WTC11 (cell line): ENCODE results near the gene SERPINA9. TPM values are rescaled to one million over a fixed set of nuclear protein-coding genes. Genes with fewer than 3 reads are reported as not detected.

Source experiments
- ATAC-seq: fragments of 200-7000 bp; cut with Tn5 transposase; 2 replicates; pipeline ENCODE4 v1.10.0; 2021; ENCODE audit warnings: mild to moderate bottlenecking, moderate library complexity
- CTCF ChIA-PET: fragments of 300-600 bp; sonication (Branson Sonifier 250); formaldehyde crosslinking; loops from one replicate; lab custom pipeline; 2021; ENCODE audit warnings: antibody characterized with exemption; lab: Charles Lee
- POLR2A ChIA-PET: fragments of 350-600 bp; sonication (Branson Sonifier 250); formaldehyde crosslinking; loops from one replicate; lab custom pipeline; 2021; ENCODE audit warnings: antibody characterized with exemption; lab: Charles Lee
- DNase-seq: peaks from one replicate; pipeline ENCODE4 v3.0.0; 2021; ENCODE audit warnings: low spot score
- H3K27ac Mint-ChIP-seq: 2 replicates; pipeline ENCODE4 v1.8.0; 2021; ENCODE audit warnings: mixed read lengths
- H3K27me3 Mint-ChIP-seq: 2 replicates; pipeline ENCODE4 v1.8.0; 2021; ENCODE audit warnings: low read depth, mild to moderate bottlenecking, moderate library complexity, mixed read lengths
- H3K36me3 Mint-ChIP-seq: 2 replicates; pipeline ENCODE4 v1.8.0; 2021; ENCODE audit warnings: mixed read lengths
- H3K4me1 Mint-ChIP-seq: 2 replicates; pipeline ENCODE4 v1.8.0; 2022; ENCODE audit warnings: mixed read lengths
- H3K4me3 Mint-ChIP-seq: 2 replicates; pipeline ENCODE4 v1.8.0; 2021; ENCODE audit warnings: mild to moderate bottlenecking, moderate library complexity, mixed read lengths
- H3K9me3 Mint-ChIP-seq: 2 replicates; pipeline ENCODE4 v1.8.0; 2021; ENCODE audit warnings: mixed read lengths
- AR ChIP-seq: fragments of 250-450 bp; sonication (Bioruptor Pico); IDR thresholded peaks from 2 replicates; pipeline ENCODE4 v1.9.0; 2021; ENCODE audit warnings: mild to moderate bottlenecking
- CBFB ChIP-seq: sonication (generic); formaldehyde crosslinking; IDR thresholded peaks from 2 replicates; pipeline ENCODE4 v1.8.1; 2022; ENCODE audit warnings: mild to moderate bottlenecking, low read depth, missing genetic modification reagents
- E2F1 ChIP-seq: sonication (generic); formaldehyde crosslinking; IDR thresholded peaks from 2 replicates; pipeline ENCODE4 v1.8.0; 2022; ENCODE audit warnings: mild to moderate bottlenecking, missing genetic modification reagents
- EMX1 ChIP-seq: fragments of 250-450 bp; sonication (Bioruptor Pico); IDR thresholded peaks from 2 replicates; pipeline ENCODE4 v1.8.0; 2021; ENCODE audit warnings: mild to moderate bottlenecking
- ERG ChIP-seq: fragments of 250-450 bp; sonication (Bioruptor Pico); IDR thresholded peaks from 2 replicates; pipeline ENCODE4 v1.8.0; 2021; ENCODE audit warnings: mild to moderate bottlenecking
- FOXP4 ChIP-seq: sonication (generic); formaldehyde crosslinking; IDR thresholded peaks from 2 replicates; pipeline ENCODE4 v1.8.0; 2022; ENCODE audit warnings: mild to moderate bottlenecking, missing genetic modification reagents
- GRHL2 ChIP-seq: fragments of 250-450 bp; sonication (Bioruptor Pico); IDR thresholded peaks from 2 replicates; pipeline ENCODE4 v1.8.0; 2022; ENCODE audit warnings: mild to moderate bottlenecking, moderate library complexity; ENCODE audit not compliant: insufficient replicate concordance, severe bottlenecking
- MYBL2 ChIP-seq: sonication (generic); formaldehyde crosslinking; IDR thresholded peaks from 2 replicates; pipeline ENCODE4 v1.8.1; 2023; ENCODE audit warnings: mild to moderate bottlenecking, moderate library complexity, missing genetic modification reagents
- NFE2L1 ChIP-seq: sonication (generic); formaldehyde crosslinking; IDR thresholded peaks from 2 replicates; pipeline ENCODE4 v1.8.1; 2023; ENCODE audit warnings: missing genetic modification reagents
- SP1 ChIP-seq: sonication (generic); formaldehyde crosslinking; conservative IDR thresholded peaks from 2 replicates; pipeline ENCODE4 v1.8.1; 2022; ENCODE audit warnings: missing genetic modification reagents
- ZNF263 ChIP-seq: sonication (generic); formaldehyde crosslinking; IDR thresholded peaks from 2 replicates; pipeline ENCODE4 v1.8.1; 2022; ENCODE audit warnings: low read depth, mild to moderate bottlenecking, moderate library complexity, missing genetic modification reagents
- ZNF423 ChIP-seq: fragments of 250-450 bp; sonication (Bioruptor Pico); IDR thresholded peaks from 2 replicates; pipeline ENCODE4 v2.1.2; 2022; ENCODE audit warnings: mild to moderate bottlenecking, moderate library complexity
- total RNA-seq: library from RNA; stranded (reverse); gene quantifications from 3 replicates; pipeline ENCODE4 v1.2.3, GENCODE V29; 2021
- TF ChIP-seq, protein P1 (sequence below): sonication (generic); formaldehyde crosslinking; IDR thresholded peaks from 2 replicates; pipeline ENCODE4 v1.8.0; 2023; ENCODE audit warnings: missing genetic modification reagents, mild to moderate bottlenecking, borderline replicate concordance
- TF ChIP-seq, protein P2 (sequence below): fragments of 250-450 bp; sonication (Bioruptor Pico); IDR thresholded peaks from 2 replicates; pipeline ENCODE4 v1.9.0; 2021; ENCODE audit warnings: mild to moderate bottlenecking, borderline replicate concordance
- TF ChIP-seq, protein P3 (sequence below): sonication (generic); formaldehyde crosslinking; IDR thresholded peaks from 2 replicates; pipeline ENCODE4 v1.8.1; 2023; ENCODE audit warnings: mild to moderate bottlenecking, moderate library complexity, missing genetic modification reagents

SERPINA9 gene
- total RNA-seq, 1 experiment from 2014 or later = not detected

DNA sequence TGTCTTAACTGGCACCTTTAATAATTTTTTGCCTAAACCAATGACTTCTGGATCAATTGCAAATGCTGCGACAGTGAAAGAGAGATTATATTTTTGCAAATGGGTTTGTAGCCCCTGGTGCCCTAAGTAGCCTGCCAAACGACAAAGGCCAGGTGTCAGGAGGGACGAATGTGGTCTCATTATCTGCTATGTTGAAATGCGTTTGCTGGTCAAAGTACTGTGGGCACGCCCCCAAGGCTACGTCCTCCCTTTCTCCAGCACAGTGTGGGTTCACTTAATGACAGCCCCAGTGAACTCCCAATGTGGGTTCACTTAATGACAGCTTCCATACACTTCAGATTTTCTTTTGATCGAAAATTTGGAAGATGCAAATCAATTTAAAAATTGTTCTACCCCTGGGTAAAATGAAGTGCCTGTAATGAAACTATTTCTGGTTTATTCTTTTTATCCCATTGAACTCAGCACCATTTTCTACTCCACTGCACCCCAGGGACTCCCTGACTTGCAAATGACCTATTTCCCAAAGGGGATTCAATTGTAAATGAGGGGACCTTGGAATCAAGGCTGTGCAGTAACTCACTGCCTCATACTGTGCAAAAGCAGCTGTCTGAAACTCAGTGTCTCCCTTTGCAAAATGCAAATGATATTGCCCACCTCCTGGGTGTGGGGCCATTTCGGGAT is 24.8 kb downstream of the SERPINA9 start:
- peaks cover 27% of the 10 kb centered on the region for H3K36me3 Mint-ChIP-seq
- POLR2A ChIA-PET = interaction anchor here (0.5 kb wide), 1 partner anchor 271 kb away, joined by 4 read pairs; no protein-coding TSS in a partner anchor
- ATAC-seq (peak; percentile 85), DNase-seq (peak; percentile 58)
- peaks cover 51% of the 10 kb centered on the region for H3K4me1 Mint-ChIP-seq
- peaks cover 7% of the 10 kb centered on the region for H3K27me3 Mint-ChIP-seq
- TF ChIP-seq EMX1 (CRISPR knock-in tag) (no peak), ZNF423 (CRISPR knock-in tag) (peak; percentile 72; the same call in 1 of the 2 replicates), CBFB (CRISPR knock-in tag) (no peak), NFE2L1 (CRISPR knock-in tag) (no peak), SP1 (CRISPR knock-in tag) (0 out of 2 replicates have a peak, but pooled peaks have one; percentile 25)
- CTCF ChIA-PET = interaction anchor here (0.9 to 4.3 kb wide), 3 partner anchors 18 to 98 kb away, joined by 3 to 33 read pairs (median 18); no protein-coding TSS in a partner anchor
- H3K27ac Mint-ChIP-seq = peak overlapping the region; percentile 65
- H3K4me3 Mint-ChIP-seq = peak overlapping the region; percentile 20
- peaks cover 32% of the 10 kb centered on the region for H3K9me3 Mint-ChIP-seq

DNA sequence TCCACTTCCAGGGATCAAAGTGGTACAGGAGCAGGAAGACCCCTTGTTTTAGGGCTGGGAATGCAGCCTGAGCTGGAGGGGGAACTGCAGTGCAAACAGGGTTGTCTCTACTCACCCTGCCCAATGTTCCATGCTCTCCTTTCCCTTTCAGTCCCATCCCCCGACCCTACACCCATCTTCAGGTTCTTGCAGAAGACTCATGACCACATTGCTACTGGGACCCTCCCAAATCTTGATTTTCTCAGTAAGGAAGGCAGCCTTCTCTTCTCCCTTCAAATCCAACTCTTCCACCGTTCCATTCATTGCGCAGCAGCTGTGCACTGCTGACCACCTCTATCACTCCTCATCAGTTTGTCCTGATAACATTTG is 25.3 kb downstream of the SERPINA9 start:
- DNase-seq = no peak
- H3K27me3 Mint-ChIP-seq = peaks cover 7% of the 10 kb centered on the region
- peaks cover 46% of the 10 kb centered on the region for H3K4me1 Mint-ChIP-seq
- H3K9me3 Mint-ChIP-seq = peaks cover 27% of the 10 kb centered on the region
- peaks cover 22% of the 10 kb centered on the region for H3K36me3 Mint-ChIP-seq
- peak overlapping the region; percentile 65 for H3K27ac Mint-ChIP-seq
- peak overlapping the region; percentile 20 for H3K4me3 Mint-ChIP-seq
- peak; percentile 22 for ATAC-seq
- ChIA-PET POLR2A (no interaction called here), CTCF (interaction anchor here (0.7 to 4.3 kb wide), 4 partner anchors 17 to 144 kb away, joined by 4 to 33 read pairs (median 12); no protein-coding TSS in a partner anchor)
- TF ChIP-seq GRHL2 (CRISPR knock-in tag) (no peak), E2F1 (no peak), AR (no peak), MYBL2 (no peak), ZNF263 (CRISPR knock-in tag) (no peak), FOXP4 (CRISPR knock-in tag) (no peak), ERG (CRISPR knock-in tag) (no peak)
- TF ChIP-seq, protein P1, sequence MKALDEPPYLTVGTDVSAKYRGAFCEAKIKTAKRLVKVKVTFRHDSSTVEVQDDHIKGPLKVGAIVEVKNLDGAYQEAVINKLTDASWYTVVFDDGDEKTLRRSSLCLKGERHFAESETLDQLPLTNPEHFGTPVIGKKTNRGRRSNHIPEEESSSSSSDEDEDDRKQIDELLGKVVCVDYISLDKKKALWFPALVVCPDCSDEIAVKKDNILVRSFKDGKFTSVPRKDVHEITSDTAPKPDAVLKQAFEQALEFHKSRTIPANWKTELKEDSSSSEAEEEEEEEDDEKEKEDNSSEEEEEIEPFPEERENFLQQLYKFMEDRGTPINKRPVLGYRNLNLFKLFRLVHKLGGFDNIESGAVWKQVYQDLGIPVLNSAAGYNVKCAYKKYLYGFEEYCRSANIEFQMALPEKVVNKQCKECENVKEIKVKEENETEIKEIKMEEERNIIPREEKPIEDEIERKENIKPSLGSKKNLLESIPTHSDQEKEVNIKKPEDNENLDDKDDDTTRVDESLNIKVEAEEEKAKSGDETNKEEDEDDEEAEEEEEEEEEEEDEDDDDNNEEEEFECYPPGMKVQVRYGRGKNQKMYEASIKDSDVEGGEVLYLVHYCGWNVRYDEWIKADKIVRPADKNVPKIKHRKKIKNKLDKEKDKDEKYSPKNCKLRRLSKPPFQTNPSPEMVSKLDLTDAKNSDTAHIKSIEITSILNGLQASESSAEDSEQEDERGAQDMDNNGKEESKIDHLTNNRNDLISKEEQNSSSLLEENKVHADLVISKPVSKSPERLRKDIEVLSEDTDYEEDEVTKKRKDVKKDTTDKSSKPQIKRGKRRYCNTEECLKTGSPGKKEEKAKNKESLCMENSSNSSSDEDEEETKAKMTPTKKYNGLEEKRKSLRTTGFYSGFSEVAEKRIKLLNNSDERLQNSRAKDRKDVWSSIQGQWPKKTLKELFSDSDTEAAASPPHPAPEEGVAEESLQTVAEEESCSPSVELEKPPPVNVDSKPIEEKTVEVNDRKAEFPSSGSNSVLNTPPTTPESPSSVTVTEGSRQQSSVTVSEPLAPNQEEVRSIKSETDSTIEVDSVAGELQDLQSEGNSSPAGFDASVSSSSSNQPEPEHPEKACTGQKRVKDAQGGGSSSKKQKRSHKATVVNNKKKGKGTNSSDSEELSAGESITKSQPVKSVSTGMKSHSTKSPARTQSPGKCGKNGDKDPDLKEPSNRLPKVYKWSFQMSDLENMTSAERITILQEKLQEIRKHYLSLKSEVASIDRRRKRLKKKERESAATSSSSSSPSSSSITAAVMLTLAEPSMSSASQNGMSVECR = no peak
- TF ChIP-seq, protein P2, sequence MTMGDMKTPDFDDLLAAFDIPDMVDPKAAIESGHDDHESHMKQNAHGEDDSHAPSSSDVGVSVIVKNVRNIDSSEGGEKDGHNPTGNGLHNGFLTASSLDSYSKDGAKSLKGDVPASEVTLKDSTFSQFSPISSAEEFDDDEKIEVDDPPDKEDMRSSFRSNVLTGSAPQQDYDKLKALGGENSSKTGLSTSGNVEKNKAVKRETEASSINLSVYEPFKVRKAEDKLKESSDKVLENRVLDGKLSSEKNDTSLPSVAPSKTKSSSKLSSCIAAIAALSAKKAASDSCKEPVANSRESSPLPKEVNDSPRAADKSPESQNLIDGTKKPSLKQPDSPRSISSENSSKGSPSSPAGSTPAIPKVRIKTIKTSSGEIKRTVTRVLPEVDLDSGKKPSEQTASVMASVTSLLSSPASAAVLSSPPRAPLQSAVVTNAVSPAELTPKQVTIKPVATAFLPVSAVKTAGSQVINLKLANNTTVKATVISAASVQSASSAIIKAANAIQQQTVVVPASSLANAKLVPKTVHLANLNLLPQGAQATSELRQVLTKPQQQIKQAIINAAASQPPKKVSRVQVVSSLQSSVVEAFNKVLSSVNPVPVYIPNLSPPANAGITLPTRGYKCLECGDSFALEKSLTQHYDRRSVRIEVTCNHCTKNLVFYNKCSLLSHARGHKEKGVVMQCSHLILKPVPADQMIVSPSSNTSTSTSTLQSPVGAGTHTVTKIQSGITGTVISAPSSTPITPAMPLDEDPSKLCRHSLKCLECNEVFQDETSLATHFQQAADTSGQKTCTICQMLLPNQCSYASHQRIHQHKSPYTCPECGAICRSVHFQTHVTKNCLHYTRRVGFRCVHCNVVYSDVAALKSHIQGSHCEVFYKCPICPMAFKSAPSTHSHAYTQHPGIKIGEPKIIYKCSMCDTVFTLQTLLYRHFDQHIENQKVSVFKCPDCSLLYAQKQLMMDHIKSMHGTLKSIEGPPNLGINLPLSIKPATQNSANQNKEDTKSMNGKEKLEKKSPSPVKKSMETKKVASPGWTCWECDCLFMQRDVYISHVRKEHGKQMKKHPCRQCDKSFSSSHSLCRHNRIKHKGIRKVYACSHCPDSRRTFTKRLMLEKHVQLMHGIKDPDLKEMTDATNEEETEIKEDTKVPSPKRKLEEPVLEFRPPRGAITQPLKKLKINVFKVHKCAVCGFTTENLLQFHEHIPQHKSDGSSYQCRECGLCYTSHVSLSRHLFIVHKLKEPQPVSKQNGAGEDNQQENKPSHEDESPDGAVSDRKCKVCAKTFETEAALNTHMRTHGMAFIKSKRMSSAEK (CRISPR knock-in tag) = no peak
- TF ChIP-seq, protein P3, sequence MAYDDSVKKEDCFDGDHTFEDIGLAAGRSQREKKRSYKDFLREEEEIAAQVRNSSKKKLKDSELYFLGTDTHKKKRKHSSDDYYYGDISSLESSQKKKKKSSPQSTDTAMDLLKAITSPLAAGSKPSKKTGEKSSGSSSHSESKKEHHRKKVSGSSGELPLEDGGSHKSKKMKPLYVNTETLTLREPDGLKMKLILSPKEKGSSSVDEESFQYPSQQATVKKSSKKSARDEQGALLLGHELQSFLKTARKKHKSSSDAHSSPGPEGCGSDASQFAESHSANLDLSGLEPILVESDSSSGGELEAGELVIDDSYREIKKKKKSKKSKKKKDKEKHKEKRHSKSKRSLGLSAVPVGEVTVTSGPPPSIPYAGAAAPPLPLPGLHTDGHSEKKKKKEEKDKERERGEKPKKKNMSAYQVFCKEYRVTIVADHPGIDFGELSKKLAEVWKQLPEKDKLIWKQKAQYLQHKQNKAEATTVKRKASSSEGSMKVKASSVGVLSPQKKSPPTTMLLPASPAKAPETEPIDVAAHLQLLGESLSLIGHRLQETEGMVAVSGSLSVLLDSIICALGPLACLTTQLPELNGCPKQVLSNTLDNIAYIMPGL (CRISPR knock-in tag) = no peak
